Stimulated activated CD8-positive, alpha-beta memory T cell treated with anti-CD3 and anti-CD28 coated beads, Interleukin-7, amount 100 ng/mL, for 48 hours (primary cell): Measurements from ENCODE around the gene BSND.
"Not testable (repeated sequence)": the region's sequence is repeated elsewhere in the genome, so short reads cannot be mapped to it uniquely, and the experiment has no call there.

ENCODE experiments used
- DNase-seq, 2 donors: peaks; one replicate each; pipeline ENCODE4 v3.0.0-alpha.2; 2020; ENCODE audit warnings: low read depth in 1 of 2; ENCODE audit errors: extremely low read depth in 1 of 2

Gene BSND

GRCh38 chr1:54998677-54999076 is at the start of gene BSND:
TSS of gene BSND (plus strand) at chr1:54998933. CDS start at chr1:54999187, 254 bp downstream.
- no peak for DNase-seq

GRCh38 chr1:54949053-54949452 is 49.7 kb upstream of the BSND start:
- DNase-seq: no peak

DNA sequence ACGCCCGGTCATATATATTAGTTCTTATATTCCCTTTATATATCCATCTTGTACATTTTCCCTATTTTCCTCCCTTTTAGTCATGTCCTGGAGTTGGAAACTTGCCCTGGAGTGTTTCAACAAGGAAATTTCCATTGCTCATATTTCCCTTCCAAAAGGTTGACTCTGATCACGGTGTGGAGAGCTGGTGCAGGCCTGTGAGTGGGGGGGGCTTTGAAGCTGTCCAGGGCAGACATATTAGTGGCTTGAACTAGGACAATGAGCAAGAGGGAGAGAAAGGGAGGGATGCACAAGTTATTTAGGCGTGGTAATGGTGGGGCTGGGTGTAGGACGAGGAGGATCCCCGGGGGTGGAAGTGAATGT is 48.7 kb upstream of the BSND start:
- no peak for DNase-seq

DNA sequence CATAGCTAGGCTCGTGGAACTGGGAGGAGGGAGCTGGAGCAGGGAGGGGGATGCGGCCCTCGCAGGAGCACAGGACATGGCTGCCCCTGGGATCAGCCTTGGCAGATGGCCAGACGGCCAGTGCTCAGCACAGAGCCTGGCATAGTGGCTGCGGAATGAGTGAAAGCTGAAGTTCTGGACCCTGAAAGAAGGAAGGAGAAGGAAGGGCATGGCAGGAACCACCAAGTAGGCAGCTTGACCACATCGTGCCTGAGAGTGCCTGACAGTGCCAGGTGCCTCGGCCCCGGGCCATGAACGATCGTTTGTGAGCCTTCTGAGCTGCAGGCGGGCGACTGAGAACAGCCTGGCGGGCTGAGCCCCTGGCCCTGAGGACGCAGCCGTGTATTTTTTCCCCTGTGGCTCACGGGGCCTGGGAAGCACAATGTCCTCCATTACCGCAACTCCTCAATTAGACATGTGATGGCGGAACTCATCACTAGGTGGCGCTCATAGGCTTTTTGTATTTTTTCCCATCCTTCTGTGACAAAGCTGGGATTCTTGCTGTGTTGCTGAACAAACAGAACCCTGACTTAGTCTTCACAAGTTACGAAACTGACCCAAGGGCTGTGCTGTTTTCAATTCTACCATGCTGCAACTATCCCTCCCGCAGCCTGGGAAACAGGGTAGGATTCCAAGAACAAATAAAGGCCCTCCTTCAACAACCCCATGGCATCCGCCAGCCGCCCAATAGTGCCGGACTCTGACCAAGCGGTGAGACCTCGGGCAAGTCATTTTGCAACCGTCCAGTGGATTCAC is 48.2 kb upstream of the BSND start:
- peak; percentile 10 to 19 for DNase-seq

- no peak for DNase-seq
Measured at GRCh38 chr1:54951810-54952226, 46.9 kb upstream of the BSND start.

- no peak for DNase-seq
Measured at GRCh38 chr1:54952950-54953718, 45.6 kb upstream of the BSND start.

GRCh38 chr1:54953846-54954245 is 44.9 kb upstream of the BSND start:
- no peak for DNase-seq

- DNase-seq: no peak
Measured at GRCh38 chr1:54955359-54955758, 43.4 kb upstream of the BSND start.

- DNase-seq: no peak
Measured at GRCh38 chr1:54956726-54957125, 42.0 kb upstream of the BSND start.

DNA sequence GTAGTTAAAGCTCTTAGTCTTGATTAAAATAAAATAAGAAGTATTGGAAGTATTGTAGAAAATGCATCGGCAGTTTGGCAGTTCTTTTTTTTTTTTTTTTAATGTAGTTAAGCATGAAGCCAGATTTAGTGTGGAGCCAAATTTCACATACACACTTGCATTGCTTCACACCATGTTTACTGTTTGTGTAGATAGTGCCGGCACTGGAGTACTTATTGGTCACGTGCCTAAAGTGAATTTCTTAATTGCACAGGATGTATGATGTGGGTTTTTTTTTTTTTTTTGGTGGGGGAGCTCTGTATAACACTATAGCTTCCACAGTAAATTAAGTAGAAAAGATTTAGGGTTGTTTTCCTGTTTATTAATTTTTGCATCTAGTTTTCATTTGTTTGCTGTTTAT is 39.5 kb upstream of the BSND start:
- DNase-seq: no peak

DNA sequence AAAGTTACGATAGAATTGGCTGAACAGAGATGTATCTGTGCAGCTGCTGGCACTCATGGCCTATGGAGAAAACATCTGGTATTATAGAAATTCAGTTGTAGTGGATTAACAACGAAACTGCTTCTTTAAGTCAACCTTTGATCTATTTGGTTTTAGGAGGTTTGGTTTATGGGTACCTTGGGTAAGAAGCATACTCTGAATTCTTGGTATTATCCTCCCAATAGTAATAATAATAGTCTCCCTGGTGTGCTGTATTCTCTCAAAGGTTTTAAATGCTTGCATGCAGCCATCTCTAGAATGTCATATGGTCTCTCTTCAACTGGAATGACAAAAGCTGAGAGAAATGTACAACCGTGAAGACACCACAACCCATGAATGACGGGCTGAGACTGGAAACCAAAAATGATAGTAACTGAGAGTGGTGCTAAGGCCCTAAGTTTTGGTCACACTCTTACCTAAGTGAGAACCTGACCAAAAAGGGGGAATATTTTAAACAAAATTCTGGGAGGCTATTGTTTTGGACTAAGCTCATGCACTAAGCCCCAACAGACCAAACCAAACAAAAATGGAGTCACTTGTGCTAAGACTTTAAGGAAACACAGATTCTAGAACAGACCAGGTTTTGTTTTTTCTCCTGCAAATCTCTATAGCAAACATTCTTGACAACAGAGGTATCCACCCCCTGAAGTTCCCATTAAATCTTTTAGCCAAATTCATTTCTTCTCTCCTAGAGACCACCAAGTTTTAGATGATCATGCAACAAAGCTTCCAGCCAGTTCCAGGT is 35.9 kb upstream of the BSND start:
- DNase-seq: no peak

DNA sequence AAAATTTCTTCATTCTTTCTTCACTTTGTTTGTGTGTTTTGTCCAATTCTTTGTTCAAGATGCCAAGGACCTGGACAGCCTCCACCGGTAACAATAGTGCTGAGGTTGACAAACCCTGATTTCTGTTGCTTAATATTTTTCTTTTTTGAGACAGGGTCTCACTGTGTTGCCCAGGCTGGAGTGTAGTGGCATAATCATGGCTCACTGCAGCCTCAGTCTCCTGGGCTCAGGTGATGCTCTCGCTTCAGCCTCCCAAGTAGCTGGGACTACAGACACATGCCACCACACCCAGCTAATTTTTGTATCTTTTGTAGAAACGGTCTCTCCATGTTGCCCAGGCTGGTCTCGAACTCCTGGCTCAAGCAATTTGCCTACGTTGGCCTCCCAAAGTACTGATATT is 34.9 kb upstream of the BSND start:
- DNase-seq: not testable (repeated sequence)

DNA sequence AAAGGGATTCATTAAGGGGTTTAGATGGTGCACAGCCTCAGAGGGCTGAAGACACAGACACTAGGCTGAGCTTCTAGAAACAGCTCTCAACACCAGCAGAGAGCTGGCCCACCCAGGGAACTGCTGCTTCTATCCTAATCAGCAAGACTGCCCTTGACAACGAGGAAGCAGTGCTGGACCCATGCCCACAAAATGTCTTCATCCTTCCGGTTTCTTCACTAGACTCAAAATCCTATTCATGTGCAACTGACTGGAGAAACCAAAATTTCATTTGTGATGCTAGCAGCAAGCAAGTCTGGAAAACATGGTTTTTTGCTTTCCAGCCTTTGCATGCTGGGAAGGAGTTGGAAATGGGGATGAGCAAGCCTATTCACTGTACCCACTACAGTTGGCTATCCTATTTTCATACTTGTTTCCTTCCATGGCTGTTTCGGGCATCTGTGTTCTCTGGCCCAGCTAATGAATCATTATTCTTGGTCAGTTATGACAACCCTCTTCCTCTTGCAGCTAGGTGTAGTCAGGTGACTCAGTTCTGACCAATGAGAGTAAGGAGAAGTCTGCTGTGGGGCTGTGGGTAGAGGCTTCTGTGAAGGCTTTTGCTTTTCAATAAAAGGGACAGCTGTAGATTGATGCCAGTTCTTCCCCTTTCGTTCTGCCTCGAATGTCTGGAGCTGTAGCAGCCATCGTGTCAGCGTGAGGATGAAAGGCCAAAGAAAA is 33.0 kb upstream of the BSND start:
- DNase-seq: no peak

DNA sequence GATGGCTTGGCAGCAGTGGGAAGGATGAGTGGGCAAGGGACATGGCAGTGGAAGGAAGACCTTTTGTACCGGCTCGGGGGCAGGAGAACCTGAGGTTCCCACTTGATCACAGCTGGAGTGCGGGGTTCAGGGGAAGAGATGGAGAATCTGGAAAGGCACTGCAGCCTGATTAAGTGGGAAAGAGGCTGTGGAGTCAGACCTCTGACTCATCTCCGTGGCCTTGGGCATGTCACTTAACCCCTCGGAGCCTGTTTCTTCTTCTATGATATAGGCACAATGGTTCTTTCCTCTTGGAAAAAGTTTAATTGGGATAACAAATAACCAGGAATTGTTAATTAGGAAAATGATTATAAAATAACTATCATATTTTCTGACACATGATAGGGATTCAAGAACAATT is 31.4 kb upstream of the BSND start:
- no peak for DNase-seq

DNA sequence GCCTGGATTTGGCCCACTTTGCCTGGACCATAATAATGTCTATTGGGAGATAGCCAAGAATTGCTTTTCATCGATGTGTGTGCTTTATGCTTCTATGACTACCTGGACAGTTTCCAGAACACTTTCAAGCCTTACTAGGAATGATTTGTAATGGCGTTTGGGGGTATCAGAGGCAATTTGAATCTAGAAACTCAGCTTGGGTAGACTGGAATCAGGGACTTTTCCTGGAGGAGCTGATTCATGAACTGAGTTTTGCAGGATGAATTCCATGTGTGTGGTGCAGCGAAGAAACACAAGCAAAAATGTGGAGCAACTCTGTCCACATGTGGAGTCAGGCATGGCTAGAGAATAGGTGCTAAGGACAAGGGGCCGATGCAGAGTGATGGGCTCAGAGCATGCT is 30.2 kb upstream of the BSND start:
- DNase-seq: no peak

GRCh38 chr1:54969879-54970278 is 28.9 kb upstream of the BSND start:
- no peak for DNase-seq

DNA sequence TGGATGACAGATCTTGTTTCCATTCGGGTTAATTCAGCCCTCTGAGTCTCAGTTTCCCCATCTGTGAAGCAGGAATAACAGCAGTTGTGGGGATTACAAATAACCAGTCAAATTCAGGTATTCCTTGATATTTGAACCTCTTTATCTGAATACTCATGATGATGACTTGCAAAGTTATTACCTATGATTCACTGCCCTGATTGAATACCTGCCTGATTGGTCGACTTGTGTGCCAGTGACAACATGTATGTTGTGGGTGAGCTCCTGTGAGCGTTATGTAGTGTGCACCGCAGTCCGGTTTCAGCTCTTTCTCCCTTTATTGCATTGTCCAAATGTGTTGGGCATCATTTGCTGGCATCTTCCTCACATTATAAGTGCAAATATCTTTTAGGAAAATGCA is 27.8 kb upstream of the BSND start:
- DNase-seq: no peak

- DNase-seq: no peak
Measured at GRCh38 chr1:54971317-54971791, 27.4 kb upstream of the BSND start.

DNA sequence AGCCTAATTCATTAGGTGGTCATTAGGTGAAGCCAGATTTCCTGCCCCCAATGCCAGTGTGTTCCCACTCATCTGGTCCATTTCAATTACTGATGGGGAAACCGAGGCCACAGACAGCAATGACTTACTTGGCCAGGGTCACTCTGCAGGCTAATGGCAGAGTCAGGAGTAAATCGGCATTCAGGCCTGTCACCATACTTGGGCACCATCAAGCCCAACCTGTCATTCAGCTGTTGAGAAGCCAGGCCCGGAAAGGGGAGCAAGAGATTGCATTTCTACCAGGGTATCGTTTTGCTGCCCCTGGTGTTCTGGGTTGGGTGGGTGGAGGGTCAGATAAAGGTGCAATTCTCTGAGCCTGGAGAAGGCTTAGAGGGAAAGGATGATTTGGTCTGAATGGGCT is 26.3 kb upstream of the BSND start:
- DNase-seq: no peak

DNA sequence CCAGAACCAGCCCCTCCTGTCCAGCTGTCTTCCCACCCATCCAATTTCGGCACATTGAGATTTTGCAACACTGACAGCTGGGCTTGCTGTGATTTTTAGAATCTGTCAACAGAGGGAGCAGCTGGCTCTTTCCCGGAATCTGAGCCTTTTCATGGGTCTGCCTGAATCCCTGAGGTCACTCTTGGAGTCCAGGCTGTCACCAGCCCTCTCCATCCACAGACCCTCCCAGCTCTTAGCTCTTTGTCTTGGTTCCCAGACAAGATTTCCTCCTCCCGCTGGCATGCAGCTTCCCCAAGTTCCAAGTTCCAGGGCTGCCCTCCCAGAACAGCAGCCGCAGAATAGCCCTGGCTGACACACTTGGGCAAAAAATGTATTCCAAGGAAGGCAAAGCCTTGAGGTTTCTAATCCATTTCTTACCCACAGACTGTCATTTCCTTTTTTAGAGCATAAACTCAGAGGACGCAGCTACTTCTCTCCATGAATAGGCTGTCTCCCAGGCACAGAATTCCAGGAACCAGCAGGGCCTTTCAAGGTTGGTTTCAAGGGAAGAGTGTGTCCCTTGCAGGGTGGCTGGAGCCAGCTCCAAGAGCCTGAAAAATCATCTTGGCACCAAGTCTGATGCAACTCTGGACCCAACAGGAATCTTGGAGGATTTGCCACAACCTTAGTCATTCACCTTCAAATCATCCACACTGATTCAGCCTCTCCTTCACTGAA is 25.4 kb upstream of the BSND start:
- DNase-seq: no peak
